GM18909 (cell line): ENCODE results near the gene PDE5A.
"Not testable (repeated sequence)": the region's sequence is repeated elsewhere in the genome, so short reads cannot be mapped to it uniquely, and the experiment has no call there.

Experiments used
- ATAC-seq: cut with Tn5 transposase; IDR thresholded peaks from one replicate; pipeline ENCODE4 v1.9.1; 2021; ENCODE audit warnings: mild to moderate bottlenecking; ENCODE audit not compliant: unreplicated experiment, poor library complexity

Gene PDE5A

GRCh38 chr4:119647558-119647957 lies 19.0 kb upstream of the PDE5A start:
- no peak for ATAC-seq

- no peak for ATAC-seq
Observed at GRCh38 chr4:119646347-119647071, 17.9 kb upstream of the PDE5A start.

- ATAC-seq: no peak
Observed at GRCh38 chr4:119643306-119644042, 14.9 kb upstream of the PDE5A start.

GRCh38 chr4:119641765-119642164 lies 13.2 kb upstream of the PDE5A start:
- ATAC-seq: no peak

GRCh38 chr4:119638359-119638758 lies 9.8 kb upstream of the PDE5A start:
- ATAC-seq: no peak

- ATAC-seq: not testable (repeated sequence)
Observed at GRCh38 chr4:119636851-119637250, 8.2 kb upstream of the PDE5A start.

GRCh38 chr4:119632216-119632615 lies 3.6 kb upstream of the PDE5A start:
- no peak for ATAC-seq

GRCh38 chr4:119629142-119629471 lies 503 bp upstream of the PDE5A start:
- ATAC-seq: peak; percentile 34

- peak; percentile 63 for ATAC-seq
Observed at GRCh38 chr4:119627267-119628255, 1.0 kb downstream of the PDE5A start.

GRCh38 chr4:119626943-119627266 lies 1.7 kb downstream of the PDE5A start:
- peak; percentile 1 for ATAC-seq

- no peak for ATAC-seq
Observed at GRCh38 chr4:119626420-119626819, 2.2 kb downstream of the PDE5A start.

GRCh38 chr4:119625761-119626160 lies 2.8 kb downstream of the PDE5A start:
- no peak for ATAC-seq

- ATAC-seq: no peak
Observed at GRCh38 chr4:119624356-119624755, 4.2 kb downstream of the PDE5A start.

GRCh38 chr4:119623025-119623424 lies 5.6 kb downstream of the PDE5A start:
- ATAC-seq: no peak

- no peak for ATAC-seq
Observed at GRCh38 chr4:119615068-119615719, 13.4 kb downstream of the PDE5A start.

GRCh38 chr4:119604266-119604665 lies 24.3 kb downstream of the PDE5A start:
- ATAC-seq: no peak

GRCh38 chr4:119602366-119602765 lies 26.2 kb downstream of the PDE5A start:
- ATAC-seq: no peak

GRCh38 chr4:119598521-119598920 lies 30.1 kb downstream of the PDE5A start:
- no peak for ATAC-seq

GRCh38 chr4:119597377-119597776 lies 31.2 kb downstream of the PDE5A start:
- no peak for ATAC-seq

- ATAC-seq: no peak
Observed at GRCh38 chr4:119593698-119594097, 34.9 kb downstream of the PDE5A start.
